HG03378 (cell line): ENCODE measurements around the gene EMP1.

Source experiments
- ATAC-seq: cut with Tn5 transposase; IDR thresholded peaks from one replicate; pipeline ENCODE4 v1.9.1; 2021; ENCODE audit warnings: mild to moderate bottlenecking, moderate library complexity; ENCODE audit not compliant: unreplicated experiment

Gene EMP1

GRCh38 chr12:13196130-13196921, at the start of gene EMP1:
TSS of gene EMP1 (plus strand) at chr12:13196726. CDS start at chr12:13211511, 14,785 bp downstream.
- peak; percentile 96 for ATAC-seq

DNA sequence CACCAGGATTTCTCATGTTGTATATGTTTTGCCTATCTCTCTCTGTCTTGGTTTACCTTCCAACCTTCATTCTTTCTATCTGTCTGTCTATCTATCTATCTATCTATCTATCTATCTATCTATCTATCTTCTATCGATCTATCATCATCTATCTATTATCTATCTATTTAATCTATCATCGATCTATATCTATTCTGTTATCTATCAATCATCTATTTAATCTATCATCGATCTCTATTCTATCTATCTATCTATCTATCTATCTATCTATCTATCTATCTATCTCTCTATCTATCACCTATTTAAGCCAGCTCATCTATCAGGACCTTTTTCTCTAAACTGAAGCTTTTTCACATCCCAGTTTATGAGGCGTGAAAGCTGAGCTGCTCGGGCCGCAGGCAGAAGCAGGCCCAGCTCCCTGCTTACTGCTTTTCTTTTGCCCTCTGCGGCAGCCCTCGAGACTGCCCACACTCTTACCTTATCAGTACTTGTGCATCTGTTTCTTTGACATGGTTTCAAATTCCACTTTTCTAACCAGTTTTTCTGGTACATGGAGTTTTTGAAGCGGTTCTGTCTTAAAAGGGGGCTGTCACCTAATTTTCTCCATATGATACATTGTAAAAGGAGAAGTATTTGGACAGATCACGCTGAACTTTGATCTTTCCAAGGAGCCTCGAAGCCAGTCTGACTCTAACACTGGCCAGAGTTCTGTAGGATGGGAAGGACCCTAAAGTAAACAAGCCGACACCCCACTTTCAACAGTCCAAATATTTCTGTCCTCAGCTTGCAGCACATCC, 48.6 kb upstream of the EMP1 start:
- no peak for ATAC-seq

GRCh38 chr12:13148485-13148847, 48.1 kb upstream of the EMP1 start:
- ATAC-seq: no peak

DNA sequence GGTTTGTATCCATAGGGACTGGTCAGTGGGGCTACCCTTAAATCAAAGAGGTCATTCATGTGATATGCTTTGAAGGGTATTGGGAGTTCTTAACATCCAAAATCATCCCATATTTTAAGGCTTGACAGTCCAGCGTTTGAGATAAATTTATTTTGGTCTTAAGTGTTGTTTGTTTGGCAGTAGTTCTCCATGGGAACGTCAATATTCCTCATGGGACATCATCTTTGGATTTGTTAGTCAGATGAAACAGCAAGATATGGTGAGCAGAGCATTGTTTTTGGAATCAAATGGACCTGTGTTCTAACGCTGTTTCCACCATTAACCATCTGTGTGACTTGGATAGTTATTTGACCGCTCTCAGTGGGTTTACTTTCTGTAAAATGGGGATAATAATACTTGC, 47.1 kb upstream of the EMP1 start:
- no peak for ATAC-seq

- ATAC-seq: no peak
These were observed 44.2 kb upstream of the EMP1 start for GRCh38 chr12:13152281-13152680.

GRCh38 chr12:13152756-13153155, 43.8 kb upstream of the EMP1 start:
- no peak for ATAC-seq

GRCh38 chr12:13153180-13153579, 43.3 kb upstream of the EMP1 start:
- no peak for ATAC-seq

DNA sequence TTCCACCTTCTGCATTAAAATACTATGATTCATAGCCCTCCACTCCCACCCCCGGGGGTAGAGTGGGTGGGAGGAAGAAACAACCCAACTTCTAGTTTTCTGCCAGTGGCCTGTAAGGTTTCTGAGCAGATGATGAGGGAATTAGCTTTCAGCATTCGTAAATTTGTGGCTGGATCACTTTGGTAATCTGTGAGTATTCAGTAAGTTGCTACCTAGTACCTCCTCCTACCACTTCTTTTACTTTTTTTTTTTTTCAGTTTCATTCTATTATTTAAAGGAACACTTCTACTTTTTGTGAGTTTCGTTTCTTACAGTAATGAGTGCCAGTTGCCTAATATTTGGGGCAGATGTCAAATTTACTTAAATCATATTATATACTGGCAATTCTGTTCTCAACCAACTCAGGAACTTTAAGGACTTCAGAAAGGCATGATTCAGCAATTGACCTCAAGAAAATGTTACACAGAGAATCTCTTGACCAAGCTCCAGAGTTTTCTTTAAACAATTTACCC, 42.4 kb upstream of the EMP1 start:
- no peak for ATAC-seq

DNA sequence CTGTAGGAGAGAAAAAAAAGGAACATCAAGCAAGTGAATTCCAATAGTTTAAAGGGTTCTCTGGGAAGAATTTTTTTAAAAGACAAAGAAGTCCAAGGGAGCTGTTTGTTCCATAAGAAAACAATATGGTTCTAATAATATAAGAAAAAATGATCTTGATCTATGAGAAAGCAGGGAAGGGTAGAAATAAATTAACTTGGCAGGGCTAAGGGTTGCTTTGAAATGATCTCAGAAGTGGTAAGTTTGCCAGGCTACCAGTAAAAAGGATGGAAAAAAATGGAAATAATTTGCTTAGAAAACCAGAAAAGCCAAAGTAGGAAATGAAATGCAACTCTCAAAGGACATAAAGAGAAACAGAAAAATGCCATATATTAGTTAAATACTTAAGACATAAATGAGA, 41.7 kb upstream of the EMP1 start:
- ATAC-seq: no peak

GRCh38 chr12:13156277-13156676, 40.2 kb upstream of the EMP1 start:
- no peak for ATAC-seq

DNA sequence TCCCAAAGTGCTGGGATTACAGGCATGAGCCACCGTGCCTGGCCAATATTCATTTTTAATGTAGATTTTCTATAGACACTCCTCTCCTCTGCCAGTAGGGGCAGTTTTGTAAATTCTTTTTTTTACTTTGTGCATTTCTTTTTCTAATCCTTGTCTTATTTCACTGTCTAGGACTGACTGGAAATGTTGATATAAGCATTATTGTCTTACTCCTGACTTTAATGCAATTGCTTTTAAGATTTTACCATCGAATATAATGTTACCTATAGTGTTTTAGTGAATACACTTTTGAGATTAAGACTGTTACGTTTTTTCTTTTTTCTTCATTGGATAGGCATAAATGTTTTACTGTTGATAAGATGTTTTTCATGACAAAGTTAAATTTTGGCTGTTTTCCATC, 35.4 kb upstream of the EMP1 start:
- ATAC-seq: no peak

- ATAC-seq: no peak
These were observed 33.6 kb upstream of the EMP1 start for GRCh38 chr12:13162904-13163303.

GRCh38 chr12:13163868-13164635, 32.5 kb upstream of the EMP1 start:
- no peak for ATAC-seq

GRCh38 chr12:13164921-13165616, 31.5 kb upstream of the EMP1 start:
- no peak for ATAC-seq

DNA sequence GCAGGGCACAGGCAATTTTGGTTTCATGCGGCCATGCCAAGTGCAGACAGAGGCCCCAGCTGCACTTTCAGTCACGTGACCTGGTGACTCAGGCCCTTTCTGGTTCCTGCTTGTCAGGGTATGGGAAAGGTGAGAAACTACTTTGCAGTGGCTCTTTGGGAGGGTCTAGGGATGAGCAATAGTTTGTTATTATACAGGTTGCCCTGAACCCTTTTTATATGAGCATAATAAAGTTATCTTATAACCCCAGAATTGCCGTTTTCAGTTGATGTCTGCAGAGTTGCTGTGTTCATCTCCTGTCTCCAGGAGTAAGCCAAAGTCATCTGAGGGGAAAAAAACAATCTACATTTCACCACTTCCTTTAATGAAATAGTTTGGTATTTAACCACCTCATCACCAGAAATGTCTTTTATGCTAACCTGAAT, 30.9 kb upstream of the EMP1 start:
- ATAC-seq: peak; percentile 76

DNA sequence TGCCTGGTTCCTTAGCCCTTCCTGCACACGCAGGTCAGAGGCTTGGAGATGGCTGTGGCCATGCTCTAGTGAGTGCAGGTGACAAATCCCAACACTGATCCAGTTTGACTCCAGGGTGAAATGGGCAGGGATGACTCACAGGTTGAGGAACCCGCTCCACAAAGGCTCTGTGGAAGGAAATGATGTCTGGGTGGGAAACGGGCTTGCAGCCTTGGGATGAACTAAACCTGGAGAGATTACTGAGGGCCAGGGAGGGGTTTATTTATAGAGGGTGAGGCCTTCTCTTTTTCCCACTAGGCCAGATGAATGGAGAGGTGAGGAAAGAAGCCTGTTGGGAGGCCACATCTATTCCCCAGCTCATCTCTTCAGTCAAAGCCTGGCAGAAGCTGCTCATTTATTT, 29.3 kb upstream of the EMP1 start:
- no peak for ATAC-seq

GRCh38 chr12:13167906-13168305, 28.6 kb upstream of the EMP1 start:
- ATAC-seq: no peak

- no peak for ATAC-seq
These were observed 27.3 kb upstream of the EMP1 start for GRCh38 chr12:13169272-13169671.

DNA sequence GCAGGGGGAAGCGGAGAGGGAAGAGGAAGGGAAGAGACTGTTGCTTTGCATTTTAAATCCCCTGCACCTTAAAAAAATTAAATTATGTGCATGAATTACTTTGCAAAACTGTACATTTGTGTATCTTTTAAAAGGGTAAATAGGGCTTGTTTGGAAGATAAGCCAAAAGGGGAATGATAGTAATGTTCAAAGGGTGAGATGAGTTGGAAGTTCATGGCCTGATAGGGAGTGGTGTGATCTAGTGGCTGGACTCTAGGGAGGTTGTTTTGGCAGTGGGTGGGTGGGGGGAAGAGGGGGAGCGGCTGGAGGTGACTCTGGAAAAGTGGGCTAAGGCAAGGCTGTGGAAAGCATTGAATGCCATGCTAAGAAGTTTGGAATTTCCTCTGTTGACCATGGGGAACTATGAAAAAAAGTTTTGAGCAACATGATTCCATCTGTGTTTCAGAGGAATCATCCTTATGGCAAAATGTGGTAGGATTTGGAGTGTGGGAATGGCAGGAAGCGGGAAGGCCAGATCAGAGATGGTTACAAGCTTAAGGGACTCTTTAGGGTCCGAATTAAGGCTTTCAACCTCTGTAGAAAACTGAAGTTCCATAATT, 25.5 kb upstream of the EMP1 start:
- no peak for ATAC-seq
